WERI-Rb-1 (cell line): ENCODE results near the gene PTS.

Experiments used
- DNase-seq: peaks from one replicate; pipeline ENCODE4 v3.0.0-alpha.2; 2020
- H3K27ac ChIP-seq: fragments of 250-450 bp; sonication (Bioruptor Pico); 2 replicates; pipeline ENCODE4 v1.5.1; 2020; ENCODE audit warnings: mild to moderate bottlenecking, moderate library complexity
- H3K27me3 ChIP-seq: fragments of 250-450 bp; sonication (Bioruptor Pico); 2 replicates; pipeline ENCODE4 v1.5.1; 2021; ENCODE audit warnings: mild to moderate bottlenecking, low read depth, moderate library complexity; ENCODE audit not compliant: insufficient read depth, severe bottlenecking
- H3K36me3 ChIP-seq: fragments of 250-450 bp; sonication (Bioruptor Pico); 2 replicates; pipeline ENCODE4 v1.5.1; 2020; ENCODE audit warnings: mild to moderate bottlenecking, moderate library complexity
- H3K4me3 ChIP-seq: 2 replicates; pipeline ENCODE4 v1.5.1; 2011; ENCODE audit warnings: low read depth, mild to moderate bottlenecking, control low read depth, low read length
- H3K9me3 ChIP-seq: fragments of 250-450 bp; sonication (Bioruptor Pico); 2 replicates; pipeline ENCODE4 v1.5.1; 2021; ENCODE audit warnings: mild to moderate bottlenecking, moderate library complexity; ENCODE audit not compliant: severe bottlenecking
- TF ChIP-seq, protein P1 (sequence below): IDR thresholded peaks from 2 replicates; pipeline ENCODE4 v1.5.1; 2011; ENCODE audit warnings: low read depth, mild to moderate bottlenecking, control low read depth, inconsistent platforms, low read length

Gene PTS

DNA sequence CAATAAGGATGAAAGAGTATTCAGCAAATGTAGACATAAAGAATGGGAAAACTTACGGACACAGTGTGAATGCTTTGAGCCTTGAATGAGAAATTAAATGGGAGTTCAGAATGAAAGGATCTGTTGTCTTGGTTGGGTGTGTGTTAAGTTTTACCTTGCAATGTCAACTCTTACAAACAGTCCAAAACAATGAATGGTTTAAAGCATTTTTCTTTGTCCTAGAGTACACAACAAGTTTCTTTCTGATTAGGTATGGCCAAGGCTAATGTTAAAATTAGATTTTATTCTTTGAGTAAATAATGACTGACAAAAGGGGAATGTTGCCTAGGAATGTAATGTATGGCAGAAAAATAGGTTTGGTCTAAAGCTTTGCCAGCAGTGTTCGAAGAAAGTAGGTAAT, 2.5 kb downstream of the PTS start:
- Histone ChIP-seq H3K9me3 (no peaks in the 10 kb centered on the region), H3K4me3 (no peak overlapping the region), H3K27ac (no peak overlapping the region), H3K36me3 (peaks cover 24% of the 10 kb centered on the region), H3K27me3 (no peaks in the 10 kb centered on the region)
- DNase-seq = no peak
- TF ChIP-seq, protein P1, sequence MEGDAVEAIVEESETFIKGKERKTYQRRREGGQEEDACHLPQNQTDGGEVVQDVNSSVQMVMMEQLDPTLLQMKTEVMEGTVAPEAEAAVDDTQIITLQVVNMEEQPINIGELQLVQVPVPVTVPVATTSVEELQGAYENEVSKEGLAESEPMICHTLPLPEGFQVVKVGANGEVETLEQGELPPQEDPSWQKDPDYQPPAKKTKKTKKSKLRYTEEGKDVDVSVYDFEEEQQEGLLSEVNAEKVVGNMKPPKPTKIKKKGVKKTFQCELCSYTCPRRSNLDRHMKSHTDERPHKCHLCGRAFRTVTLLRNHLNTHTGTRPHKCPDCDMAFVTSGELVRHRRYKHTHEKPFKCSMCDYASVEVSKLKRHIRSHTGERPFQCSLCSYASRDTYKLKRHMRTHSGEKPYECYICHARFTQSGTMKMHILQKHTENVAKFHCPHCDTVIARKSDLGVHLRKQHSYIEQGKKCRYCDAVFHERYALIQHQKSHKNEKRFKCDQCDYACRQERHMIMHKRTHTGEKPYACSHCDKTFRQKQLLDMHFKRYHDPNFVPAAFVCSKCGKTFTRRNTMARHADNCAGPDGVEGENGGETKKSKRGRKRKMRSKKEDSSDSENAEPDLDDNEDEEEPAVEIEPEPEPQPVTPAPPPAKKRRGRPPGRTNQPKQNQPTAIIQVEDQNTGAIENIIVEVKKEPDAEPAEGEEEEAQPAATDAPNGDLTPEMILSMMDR = no peak

DNA sequence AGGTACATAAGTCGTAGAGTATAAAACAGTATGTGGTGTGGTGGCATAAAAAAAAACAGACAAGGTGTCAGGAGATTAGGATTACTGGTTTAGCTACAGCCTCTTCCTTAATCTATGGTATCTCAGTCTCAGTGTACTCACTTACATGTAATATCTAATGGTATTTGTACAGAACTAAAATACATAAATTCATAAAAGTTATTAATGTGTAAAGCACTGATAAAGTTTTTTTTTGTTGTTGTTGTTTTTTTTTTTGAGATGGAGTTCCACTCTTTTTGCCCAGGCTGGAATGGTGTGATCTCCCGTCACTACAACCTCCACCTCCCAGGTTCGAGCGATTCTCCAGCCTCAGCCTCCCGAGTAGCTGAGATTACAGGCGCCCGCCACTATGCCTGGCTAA, 2.9 kb downstream of the PTS start:
- TF ChIP-seq, protein P1 = no peak
- Histone ChIP-seq H3K27me3 (no peaks in the 10 kb centered on the region), H3K4me3 (no peak overlapping the region), H3K36me3 (peaks cover 24% of the 10 kb centered on the region), H3K9me3 (no peaks in the 10 kb centered on the region), H3K27ac (no peak overlapping the region)
- no peak for DNase-seq

DNA sequence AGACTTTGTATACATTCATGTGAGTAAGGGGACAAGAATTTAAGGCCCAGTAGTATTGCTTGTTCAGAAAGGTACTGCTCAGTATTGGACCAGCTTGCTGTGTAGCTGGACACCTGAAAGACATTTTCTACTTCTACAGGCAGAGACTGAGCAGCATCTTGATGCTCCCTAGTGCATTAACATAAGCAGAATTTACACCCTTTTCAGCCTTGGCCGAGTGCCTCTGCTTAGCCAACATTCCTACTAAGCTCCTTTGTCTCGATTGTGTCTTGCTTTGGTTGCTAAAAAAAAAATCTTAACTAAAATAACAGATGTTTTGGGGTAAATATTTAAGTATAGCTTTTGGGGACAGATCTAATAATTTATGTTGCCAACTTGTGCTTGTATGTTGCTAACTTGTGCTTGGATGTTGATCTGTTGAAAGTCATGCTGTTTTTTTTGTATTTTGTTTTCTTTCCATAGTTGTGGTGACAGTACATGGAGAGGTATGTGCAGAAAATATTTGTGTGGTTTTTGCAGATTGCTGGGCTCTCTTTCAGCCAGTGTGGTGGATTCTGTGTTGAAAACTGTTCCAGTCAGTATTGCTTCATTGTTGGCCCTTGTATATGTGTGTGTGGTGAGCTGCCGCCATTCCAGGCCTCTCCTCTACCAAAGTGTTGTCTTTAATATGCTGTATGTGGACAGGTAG, 3.7 kb downstream of the PTS start:
- H3K4me3 ChIP-seq = no peak overlapping the region
- H3K27ac ChIP-seq = no peak overlapping the region
- no peaks in the 10 kb centered on the region for H3K9me3 ChIP-seq
- H3K36me3 ChIP-seq = peaks cover 24% of the 10 kb centered on the region
- H3K27me3 ChIP-seq = no peaks in the 10 kb centered on the region
- no peak for DNase-seq
- TF ChIP-seq, protein P1 = no peak

DNA sequence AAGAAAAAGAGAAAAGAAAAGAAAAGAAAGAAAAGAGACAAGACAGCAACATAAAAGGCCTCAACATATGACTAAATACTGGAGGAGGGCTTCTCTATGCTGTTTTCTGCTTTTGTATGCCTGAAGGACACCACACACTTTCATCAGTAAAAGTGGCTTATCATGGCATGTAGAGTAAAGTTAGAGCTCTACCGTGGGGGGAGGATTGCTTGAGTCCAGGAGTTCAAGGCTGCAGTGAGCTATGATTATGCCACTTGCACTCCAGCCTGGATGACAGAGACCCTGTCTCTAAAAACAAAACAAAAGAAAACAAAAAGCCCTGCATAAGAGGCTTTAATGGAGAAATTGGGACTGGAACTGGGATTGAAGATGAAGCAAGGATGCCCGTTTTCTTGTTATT, 5.7 kb downstream of the PTS start:
- Histone ChIP-seq H3K27ac (no peak overlapping the region), H3K4me3 (no peak overlapping the region), H3K27me3 (no peaks in the 10 kb centered on the region), H3K9me3 (no peaks in the 10 kb centered on the region), H3K36me3 (peaks cover 37% of the 10 kb centered on the region)
- TF ChIP-seq, protein P1 = no peak
- DNase-seq = no peak

DNA sequence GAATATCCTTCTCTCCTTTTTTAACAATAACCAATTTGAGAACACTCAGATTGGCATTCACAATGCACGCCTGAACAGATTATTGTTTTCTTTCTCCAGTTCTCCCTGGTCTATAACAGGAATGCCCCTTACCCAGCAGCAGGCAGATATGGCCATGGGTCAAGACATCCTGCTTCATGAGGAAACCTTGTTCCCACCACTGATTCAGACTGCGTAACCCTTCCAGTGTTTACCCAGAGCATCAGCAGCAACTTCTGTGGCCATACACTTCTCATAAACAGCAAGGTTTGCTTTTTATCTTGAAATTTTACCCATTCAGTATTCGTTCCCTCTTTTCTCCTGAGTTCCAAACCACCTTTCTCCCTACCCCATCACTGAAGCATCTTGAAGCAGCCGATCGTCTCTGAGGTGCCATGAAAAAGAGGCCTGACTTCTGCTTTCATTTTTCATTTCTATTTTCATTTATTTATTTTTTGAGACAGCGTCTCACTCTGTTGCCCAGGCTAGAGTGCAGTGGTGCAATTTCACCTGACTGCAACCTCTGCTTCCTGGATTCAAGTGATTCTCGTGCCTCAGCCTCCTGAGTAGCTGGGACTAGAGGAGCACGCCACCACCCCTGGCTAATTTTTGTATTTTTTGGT, 9.6 kb downstream of the PTS start:
- no peak for DNase-seq
- Histone ChIP-seq H3K4me3 (no peak overlapping the region), H3K9me3 (no peaks in the 10 kb centered on the region), H3K27ac (no peak overlapping the region), H3K27me3 (no peaks in the 10 kb centered on the region), H3K36me3 (peaks cover 25% of the 10 kb centered on the region)
- TF ChIP-seq, protein P1 = no peak
